SK-N-MC (cell line): ENCODE results near the gene POLR1A.

Source experiments
- DNase-seq: peaks from one replicate; pipeline ENCODE4 v3.0.0-alpha.2; 2011; ENCODE audit warnings: low read depth, low spot score
- H3K27ac ChIP-seq: fragments of 200-600 bp; sonication (generic); 2 replicates; pipeline ENCODE4 v1.5.1; 2016; ENCODE audit warnings: mixed run types
- H3K36me3 ChIP-seq: fragments of 200-600 bp; sonication (generic); 2 replicates; pipeline ENCODE4 v1.6.1; 2017; ENCODE audit warnings: antibody characterized with exemption, low read length, mixed read lengths; ENCODE audit not compliant: insufficient read depth
- H3K4me3 ChIP-seq: fragments of 200-600 bp; sonication (generic); 2 replicates; pipeline ENCODE4 v1.5.1; 2016
- H3K9ac ChIP-seq: fragments of 200-600 bp; sonication (generic); 2 replicates; pipeline ENCODE4 v1.8.0; 2017; ENCODE audit warnings: mixed run types, mixed read lengths; ENCODE audit not compliant: insufficient read length
- H3K9me3 ChIP-seq: fragments of 200-600 bp; sonication (generic); 2 replicates; pipeline ENCODE4 v1.6.1; 2017; ENCODE audit warnings: low read depth, mild to moderate bottlenecking, antibody characterized with exemption, low read length, moderate library complexity, mixed read lengths
- EZH2 ChIP-seq: fragments of 200-600 bp; sonication (generic); IDR thresholded peaks from one replicate; pipeline ENCODE4 v1.6.1; 2017; ENCODE audit warnings: antibody characterized with exemption
- FOXP2 ChIP-seq: optimal IDR thresholded peaks from 2 replicates; pipeline ENCODE3; 2011; ENCODE audit warnings: mild to moderate bottlenecking, moderate library complexity; ENCODE audit not compliant: insufficient read depth; ENCODE audit errors: extremely low read length, control extremely low read depth
- POLR2AphosphoS5 ChIP-seq: IDR thresholded peaks from 2 replicates; pipeline ENCODE4 v1.6.1; 2012; ENCODE audit warnings: mild to moderate bottlenecking, low read depth, low read length, borderline replicate concordance

POLR1A gene

GRCh38 chr2:85990084-85990483 is 115.6 kb downstream of the POLR1A start:
- H3K9me3 ChIP-seq = no peaks in the 10 kb centered on the region
- H3K9ac ChIP-seq = no peak overlapping the region
- no peak overlapping the region for H3K4me3 ChIP-seq
- DNase-seq = no peak
- TF ChIP-seq EZH2 = no peak
- no peak for TF ChIP-seq POLR2AphosphoS5
- TF ChIP-seq FOXP2 = no peak
- H3K27ac ChIP-seq = no peak overlapping the region
- H3K36me3 ChIP-seq = no peaks in the 10 kb centered on the region

- no peak overlapping the region for H3K27ac ChIP-seq
These were observed 116.3 kb downstream of the POLR1A start for GRCh38 chr2:85989288-85989865.

GRCh38 chr2:85988914-85989270 is 116.8 kb downstream of the POLR1A start:
- no peak overlapping the region for H3K9ac ChIP-seq
- no peaks in the 10 kb centered on the region for H3K36me3 ChIP-seq
- H3K9me3 ChIP-seq = no peaks in the 10 kb centered on the region
- H3K27ac ChIP-seq = 0 out of 2 replicates have a peak overlapping the region, but pooled peaks have one; percentile 25
- DNase-seq = no peak
- TF ChIP-seq POLR2AphosphoS5 (no peak), EZH2 (no peak), FOXP2 (no peak)
- no peak overlapping the region for H3K4me3 ChIP-seq

More at GRCh38 chr2:85989288-85989865, 116.3 kb downstream of the POLR1A start:
- no peak for DNase-seq
- H3K9ac ChIP-seq = no peak overlapping the region
- no peak for TF ChIP-seq FOXP2
- H3K9me3 ChIP-seq = no peaks in the 10 kb centered on the region
- no peak overlapping the region for H3K4me3 ChIP-seq
- no peaks in the 10 kb centered on the region for H3K36me3 ChIP-seq

- Histone ChIP-seq H3K4me3 (no peak overlapping the region), H3K27ac (0 out of 2 replicates have a peak overlapping the region, but pooled peaks have one; percentile 25), H3K9ac (no peak overlapping the region), H3K36me3 (no peaks in the 10 kb centered on the region), H3K9me3 (no peaks in the 10 kb centered on the region)
- DNase-seq = no peak
- TF ChIP-seq FOXP2 (no peak), POLR2AphosphoS5 (no peak), EZH2 (no peak)
These were observed 117.3 kb downstream of the POLR1A start for GRCh38 chr2:85988175-85988913.

- H3K9me3 ChIP-seq = no peaks in the 10 kb centered on the region
- H3K36me3 ChIP-seq = no peaks in the 10 kb centered on the region
- TF ChIP-seq FOXP2 (no peak), EZH2 (no peak), POLR2AphosphoS5 (no peak)
- no peak overlapping the region for H3K27ac ChIP-seq
- DNase-seq = no peak
- no peak overlapping the region for H3K9ac ChIP-seq
- no peak overlapping the region for H3K4me3 ChIP-seq
These were observed 118.2 kb downstream of the POLR1A start for GRCh38 chr2:85987266-85988174.

GRCh38 chr2:85986121-85986520 is 119.6 kb downstream of the POLR1A start:
- TF ChIP-seq FOXP2 (no peak), EZH2 (no peak), POLR2AphosphoS5 (no peak)
- Histone ChIP-seq H3K27ac (no peak overlapping the region), H3K9ac (no peak overlapping the region), H3K4me3 (no peak overlapping the region), H3K9me3 (no peaks in the 10 kb centered on the region), H3K36me3 (no peaks in the 10 kb centered on the region)
- no peak for DNase-seq

- no peak overlapping the region for H3K4me3 ChIP-seq
- no peaks in the 10 kb centered on the region for H3K9me3 ChIP-seq
- no peaks in the 10 kb centered on the region for H3K36me3 ChIP-seq
- H3K27ac ChIP-seq = no peak overlapping the region
- TF ChIP-seq EZH2 (no peak), FOXP2 (no peak), POLR2AphosphoS5 (no peak)
- DNase-seq = no peak
- no peak overlapping the region for H3K9ac ChIP-seq
These were observed 120.9 kb downstream of the POLR1A start for GRCh38 chr2:85984788-85985187.

DNA sequence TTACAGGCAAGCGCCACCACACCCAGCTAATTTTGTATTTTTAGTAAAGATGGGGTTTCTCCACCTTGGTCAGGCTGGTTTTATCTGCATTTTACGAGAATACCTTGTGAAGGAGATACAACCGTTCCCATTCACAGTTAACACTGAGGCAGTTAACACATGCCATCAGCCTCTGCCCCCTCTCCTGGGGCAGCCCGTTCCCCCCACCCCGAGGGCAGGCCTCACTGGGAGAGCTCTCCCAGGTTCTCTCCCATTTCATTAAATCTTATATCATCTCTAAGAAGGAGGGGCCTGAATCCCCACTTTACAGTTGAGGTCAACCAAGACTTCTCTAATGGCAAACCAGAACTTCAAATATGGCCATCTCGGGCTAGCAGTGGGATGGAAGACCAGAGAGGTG is 121.9 kb downstream of the POLR1A start:
- H3K9ac ChIP-seq = no peak overlapping the region
- no peaks in the 10 kb centered on the region for H3K36me3 ChIP-seq
- no peak overlapping the region for H3K27ac ChIP-seq
- DNase-seq = no peak
- no peak overlapping the region for H3K4me3 ChIP-seq
- TF ChIP-seq EZH2 (no peak), FOXP2 (no peak), POLR2AphosphoS5 (no peak)
- no peaks in the 10 kb centered on the region for H3K9me3 ChIP-seq

- no peak for DNase-seq
- TF ChIP-seq EZH2 (no peak), FOXP2 (no peak), POLR2AphosphoS5 (no peak)
- H3K36me3 ChIP-seq = no peaks in the 10 kb centered on the region
- H3K27ac ChIP-seq = no peak overlapping the region
- no peak overlapping the region for H3K4me3 ChIP-seq
- H3K9ac ChIP-seq = no peak overlapping the region
- H3K9me3 ChIP-seq = no peaks in the 10 kb centered on the region
These were observed 124.0 kb downstream of the POLR1A start for GRCh38 chr2:85981579-85982247.
